ENCODE results near the gene GAMT.

GAMT gene

GRCh38 chr19:1362387-1363257 is 38.7 kb downstream of the GAMT start:
- DNase-seq: no peak

GRCh38 chr19:1361601-1362386 is 39.5 kb downstream of the GAMT start:
- DNase-seq: no peak

- DNase-seq: peak; percentile 48
Measured at GRCh38 chr19:1360818-1361461, 40.4 kb downstream of the GAMT start.

- no peak for DNase-seq
Measured at GRCh38 chr19:1360126-1360817, 41.1 kb downstream of the GAMT start.

GRCh38 chr19:1357531-1358109 is 43.7 kb downstream of the GAMT start:
- DNase-seq: no peak

GRCh38 chr19:1356508-1356865 is 44.9 kb downstream of the GAMT start:
- DNase-seq: no peak

GRCh38 chr19:1355568-1356507 is 45.5 kb downstream of the GAMT start:
- no peak for DNase-seq

GRCh38 chr19:1354970-1355567 is 46.3 kb downstream of the GAMT start:
- DNase-seq: no peak

- DNase-seq: no peak
Measured at GRCh38 chr19:1353144-1353543, 48.2 kb downstream of the GAMT start.

GRCh38 chr19:1351381-1351851 is 49.9 kb downstream of the GAMT start:
- DNase-seq: no peak

- DNase-seq: no peak
Measured at GRCh38 chr19:1350867-1351266, 50.5 kb downstream of the GAMT start.

GRCh38 chr19:1349211-1349610 is 52.1 kb downstream of the GAMT start:
- DNase-seq: no peak

All from SHP77 treated with DMSO at 0.1 percent for 48 hours (cell line).